Measurements from ENCODE around the gene GFPT2. TPM values are rescaled to one million over a fixed set of nuclear protein-coding genes. Genes with fewer than 3 reads are reported as not detected.

Gene GFPT2
- total RNA-seq, 1 donor from 2014 or later, result 20.4 TPM

DNA sequence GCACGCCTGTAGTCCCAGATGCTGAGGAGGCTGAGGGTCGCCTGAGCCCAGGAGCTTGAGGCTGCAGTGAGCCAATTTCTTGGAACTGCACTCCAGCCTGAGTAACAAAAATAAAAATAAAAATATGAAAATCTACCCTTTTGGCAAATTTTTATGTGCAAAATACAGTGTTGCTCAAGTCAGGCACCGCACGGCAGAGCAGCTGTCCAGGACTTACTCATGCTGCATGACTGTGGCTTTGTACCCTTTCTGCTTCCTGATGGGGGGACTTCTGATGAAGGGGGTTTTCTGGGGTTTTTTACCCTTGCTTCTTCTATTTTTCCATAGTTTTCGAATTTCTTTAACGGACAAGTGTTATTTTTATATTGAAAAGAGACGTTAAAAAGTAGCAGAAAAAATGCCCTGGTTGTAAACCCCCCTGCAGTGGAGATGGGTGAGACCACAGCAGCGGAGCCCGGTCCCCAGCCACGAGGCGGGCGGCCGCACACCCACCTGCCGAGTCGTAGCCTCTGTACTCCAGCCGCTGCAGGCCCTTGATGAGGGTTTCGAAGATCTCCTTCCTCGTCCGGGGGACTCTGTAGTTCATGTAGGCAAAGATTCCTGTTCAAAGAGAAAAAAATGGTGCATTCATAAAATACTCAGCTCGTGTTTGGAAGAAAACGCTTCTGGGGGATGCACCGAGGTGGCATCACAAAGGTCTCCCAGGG lies 15.0 kb downstream of the GFPT2 start:
- intact Hi-C loops (cut with DNase I), result no loop called here
- Histone ChIP-seq H3K27ac (no peak overlapping the region), H3K36me3 (no peaks in the 10 kb centered on the region), H3K9me3 (no peaks in the 10 kb centered on the region), H3K4me1 (no peaks in the 10 kb centered on the region), H3K27me3 (no peaks in the 10 kb centered on the region), H3K4me3 (no peak overlapping the region)
- ATAC-seq, result no peak
- no peak for DNase-seq
- TF ChIP-seq, protein P1, sequence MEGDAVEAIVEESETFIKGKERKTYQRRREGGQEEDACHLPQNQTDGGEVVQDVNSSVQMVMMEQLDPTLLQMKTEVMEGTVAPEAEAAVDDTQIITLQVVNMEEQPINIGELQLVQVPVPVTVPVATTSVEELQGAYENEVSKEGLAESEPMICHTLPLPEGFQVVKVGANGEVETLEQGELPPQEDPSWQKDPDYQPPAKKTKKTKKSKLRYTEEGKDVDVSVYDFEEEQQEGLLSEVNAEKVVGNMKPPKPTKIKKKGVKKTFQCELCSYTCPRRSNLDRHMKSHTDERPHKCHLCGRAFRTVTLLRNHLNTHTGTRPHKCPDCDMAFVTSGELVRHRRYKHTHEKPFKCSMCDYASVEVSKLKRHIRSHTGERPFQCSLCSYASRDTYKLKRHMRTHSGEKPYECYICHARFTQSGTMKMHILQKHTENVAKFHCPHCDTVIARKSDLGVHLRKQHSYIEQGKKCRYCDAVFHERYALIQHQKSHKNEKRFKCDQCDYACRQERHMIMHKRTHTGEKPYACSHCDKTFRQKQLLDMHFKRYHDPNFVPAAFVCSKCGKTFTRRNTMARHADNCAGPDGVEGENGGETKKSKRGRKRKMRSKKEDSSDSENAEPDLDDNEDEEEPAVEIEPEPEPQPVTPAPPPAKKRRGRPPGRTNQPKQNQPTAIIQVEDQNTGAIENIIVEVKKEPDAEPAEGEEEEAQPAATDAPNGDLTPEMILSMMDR (IDR thresholded peaks at IDR 0.05), result no peak

DNA sequence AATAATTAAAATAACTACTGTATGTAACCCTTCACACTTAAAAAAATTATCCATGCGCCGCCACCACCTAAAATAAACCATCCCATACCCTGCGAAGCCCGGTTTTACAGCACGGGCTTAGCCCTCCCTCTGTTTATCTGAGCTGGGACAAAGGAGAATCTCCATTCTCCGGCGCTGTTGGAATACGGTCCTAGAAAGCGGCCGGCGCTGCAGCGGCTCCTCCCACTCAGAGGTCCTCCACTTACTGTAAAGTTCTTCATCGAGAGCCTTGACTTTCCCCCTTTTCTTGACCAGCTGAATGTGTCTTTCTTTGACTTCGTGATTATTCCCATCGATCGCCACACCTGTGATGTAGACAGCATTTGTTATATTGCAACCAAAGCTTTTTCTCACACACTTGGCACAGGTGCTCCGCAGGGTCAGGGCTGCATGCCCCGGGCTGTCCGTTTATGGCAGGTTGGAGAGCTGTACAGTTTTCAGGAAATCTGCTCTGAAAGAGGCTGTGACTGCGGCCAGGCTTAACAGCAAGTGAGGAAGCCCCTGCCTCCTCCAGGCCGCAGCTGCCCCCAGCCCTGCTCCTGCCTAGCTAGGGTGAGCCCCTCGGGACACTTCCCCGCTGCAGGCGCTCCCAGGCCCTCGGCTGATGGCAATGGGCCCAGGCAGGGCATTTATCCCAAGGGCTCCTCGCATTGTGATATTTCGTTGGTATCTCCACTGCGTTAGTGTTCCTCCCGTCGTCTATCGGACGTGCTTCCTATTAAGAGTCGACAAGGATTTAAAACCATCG lies 16.7 kb downstream of the GFPT2 start:
- ATAC-seq, result no peak
- intact Hi-C loops (cut with DNase I), result no loop called here
- H3K27ac ChIP-seq, result no peak overlapping the region

DNA sequence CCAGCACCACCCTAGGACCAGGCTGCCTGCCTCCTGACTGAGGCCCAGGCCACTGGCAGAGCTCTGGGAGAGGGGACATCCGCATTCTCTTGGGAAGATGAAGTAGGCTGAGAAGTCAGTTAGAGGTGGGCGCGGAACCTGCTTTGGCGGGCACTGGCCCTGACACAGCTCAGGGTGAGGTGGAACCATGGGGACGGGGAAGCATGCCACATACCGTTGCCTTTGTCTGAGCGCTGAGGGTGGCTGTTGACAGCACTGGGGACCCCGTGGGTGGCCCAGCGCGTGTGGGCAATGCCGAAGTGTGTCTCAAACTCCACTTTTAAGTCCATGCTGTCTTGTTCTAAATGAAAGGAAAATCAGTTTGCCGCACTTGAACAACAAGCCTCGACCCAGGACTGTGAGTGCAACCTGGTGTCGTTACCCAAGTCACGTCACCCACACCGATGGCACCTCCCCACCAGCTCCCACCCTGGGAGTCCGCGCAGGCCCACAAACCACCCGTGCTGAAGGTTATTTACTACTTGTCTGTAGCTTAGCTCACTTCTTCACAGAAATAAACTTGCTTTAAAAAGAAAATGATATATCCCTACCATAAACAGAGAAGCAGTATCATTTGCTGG lies 17.4 kb downstream of the GFPT2 start:
- no peaks in the 10 kb centered on the region for H3K4me1 ChIP-seq
- ATAC-seq (no peak), DNase-seq (no peak)
- intact Hi-C loops (cut with DNase I), result no loop called here
- TF ChIP-seq, protein P1 (IDR thresholded peaks at IDR 0.05), result no peak
- no peak overlapping the region for H3K27ac ChIP-seq
- no peaks in the 10 kb centered on the region for H3K36me3 ChIP-seq
- H3K27me3 ChIP-seq, result no peaks in the 10 kb centered on the region
- no peaks in the 10 kb centered on the region for H3K9me3 ChIP-seq
- H3K4me3 ChIP-seq, result no peak overlapping the region

More for the DNA sequence above, 16.7 kb downstream of the GFPT2 start:
- TF ChIP-seq, protein P1 (IDR thresholded peaks at IDR 0.05), result no peak
- Histone ChIP-seq H3K4me3 (no peak overlapping the region), H3K4me1 (no peaks in the 10 kb centered on the region), H3K9me3 (no peaks in the 10 kb centered on the region), H3K36me3 (no peaks in the 10 kb centered on the region), H3K27me3 (no peaks in the 10 kb centered on the region)
- no peak for DNase-seq

DNA sequence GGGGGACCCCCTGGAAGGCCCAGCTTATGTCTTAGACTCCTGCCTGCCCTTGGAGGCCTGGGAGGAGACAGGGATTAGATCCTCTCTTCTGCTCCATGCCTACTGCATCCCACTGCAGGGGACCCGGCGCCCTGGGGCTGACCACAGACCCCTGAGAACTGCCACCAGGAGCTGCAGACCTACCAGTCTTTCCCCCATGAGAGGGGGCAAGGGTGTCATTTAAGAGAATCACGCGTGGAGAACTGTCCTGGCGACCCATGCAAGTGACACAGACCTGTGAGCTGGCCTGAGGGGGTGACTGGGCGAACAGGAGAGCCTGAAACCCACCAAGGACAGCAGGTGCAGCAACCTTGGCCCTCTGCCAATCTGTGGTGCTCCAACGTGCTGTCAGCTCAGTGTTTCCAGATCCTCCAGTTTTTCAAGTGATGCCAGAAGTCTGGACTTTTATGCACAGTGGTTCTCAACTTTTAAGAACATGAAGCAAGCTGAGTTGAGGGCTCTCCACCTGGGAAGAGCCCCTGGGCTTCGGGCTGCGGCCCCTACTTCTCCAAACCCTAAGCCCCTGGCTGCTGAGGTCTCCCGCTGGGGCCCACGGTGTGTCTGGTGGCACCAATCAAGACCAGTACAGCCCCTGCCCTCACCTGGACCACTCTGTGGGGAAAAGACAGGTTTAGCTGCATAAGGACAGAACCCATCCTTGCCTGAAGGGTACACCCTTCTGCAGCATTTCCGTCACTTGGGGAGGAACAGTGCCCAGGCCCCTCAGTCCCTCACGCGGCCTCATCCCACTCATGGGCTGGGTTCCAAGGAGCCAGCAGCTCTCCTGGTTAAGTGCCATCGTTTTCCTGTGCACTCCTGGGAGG lies 18.2 kb downstream of the GFPT2 start:
- ATAC-seq (no peak), DNase-seq (no peak)
- Histone ChIP-seq H3K4me1 (peaks cover 4% of the 10 kb centered on the region), H3K36me3 (no peaks in the 10 kb centered on the region), H3K27ac (no peak overlapping the region), H3K27me3 (no peaks in the 10 kb centered on the region), H3K9me3 (no peaks in the 10 kb centered on the region), H3K4me3 (no peak overlapping the region)
- TF ChIP-seq, protein P1 (IDR thresholded peaks at IDR 0.05), result no peak
- intact Hi-C loops (cut with DNase I), result no loop called here

DNA sequence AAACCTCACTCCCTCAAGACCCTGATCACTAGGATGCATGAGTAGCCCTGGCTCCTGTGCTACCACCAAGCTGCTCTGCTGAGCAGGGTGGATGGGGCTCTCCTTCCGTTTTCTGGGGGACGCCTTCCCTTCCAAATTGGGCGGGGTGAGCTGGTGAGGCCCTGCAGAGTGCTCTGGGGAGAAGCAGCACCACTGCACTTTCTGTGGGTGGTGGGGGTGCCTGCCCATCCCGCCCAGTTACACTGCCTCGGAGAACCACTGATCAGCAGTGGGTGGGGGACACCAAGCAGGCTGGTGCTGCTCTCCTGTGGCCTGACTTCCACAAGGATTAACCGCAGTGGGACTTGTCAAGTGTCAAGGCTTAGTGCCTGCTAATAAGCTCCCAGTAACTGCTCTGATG lies 19.0 kb downstream of the GFPT2 start:
- Histone ChIP-seq H3K36me3 (no peaks in the 10 kb centered on the region), H3K27ac (no peak overlapping the region), H3K9me3 (no peaks in the 10 kb centered on the region), H3K27me3 (no peaks in the 10 kb centered on the region), H3K4me1 (peaks cover 5% of the 10 kb centered on the region), H3K4me3 (no peak overlapping the region)
- no peak for ATAC-seq
- intact Hi-C loops (cut with DNase I), result no loop called here
- TF ChIP-seq, protein P1 (IDR thresholded peaks at IDR 0.05), result no peak
- no peak for DNase-seq

Data from upper lobe of right lung (tissue), 1 donor.